ENCODE measurements around the gene ZNF783. TPM values are rescaled to one million over a fixed set of nuclear protein-coding genes. Genes with fewer than 3 reads are reported as not detected.

Gene ZNF783
- total and polyA plus RNA-seq, 9 of the 15 experiments (the other 6 are each of a cell fraction or from before 2014, with no cell fraction given): 0.66 to 11.2 (median 5.4) TPM

DNA sequence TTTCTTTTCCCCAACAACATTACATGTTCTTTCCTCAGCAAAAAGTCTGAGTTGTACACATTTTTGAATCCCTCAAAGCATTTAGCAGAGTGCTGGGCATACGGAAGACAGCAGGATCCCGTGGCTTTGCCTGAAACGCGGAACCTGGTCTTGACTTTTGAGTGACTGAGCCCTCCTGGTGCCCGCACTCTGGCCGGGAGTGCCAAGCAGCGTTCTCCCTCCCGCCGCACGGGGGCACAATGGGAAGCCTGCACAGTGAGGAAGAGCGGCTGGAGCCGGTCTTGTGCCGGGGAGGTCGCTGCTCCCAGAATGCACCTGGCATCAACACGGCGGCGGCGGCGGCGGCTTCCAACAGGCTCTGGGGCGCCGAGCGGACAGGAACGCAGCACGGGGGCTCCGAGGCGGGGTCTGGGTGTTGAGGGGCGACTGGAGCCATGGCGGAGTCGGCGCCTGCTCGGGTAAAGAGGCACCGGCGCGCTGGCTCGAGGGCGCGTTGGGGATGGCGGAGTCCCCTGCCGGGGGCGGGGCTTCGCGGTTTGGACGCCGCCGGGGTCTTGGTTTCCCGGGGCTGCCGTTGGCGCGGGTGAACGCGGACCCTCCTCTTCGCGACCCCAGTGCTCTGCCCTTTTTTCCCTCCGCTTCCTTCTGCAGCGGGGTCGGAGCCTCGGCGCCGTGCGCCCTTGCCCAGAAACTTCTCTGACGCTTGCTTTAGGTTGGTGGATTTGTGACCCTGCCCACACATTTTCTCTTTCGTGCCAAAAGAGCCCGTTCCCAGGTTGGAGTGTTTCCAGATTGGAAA is 22.5 kb upstream of the ZNF783 start, which contains the start of gene ZNF212 (continued):
- TF ChIP-seq, protein P1, sequence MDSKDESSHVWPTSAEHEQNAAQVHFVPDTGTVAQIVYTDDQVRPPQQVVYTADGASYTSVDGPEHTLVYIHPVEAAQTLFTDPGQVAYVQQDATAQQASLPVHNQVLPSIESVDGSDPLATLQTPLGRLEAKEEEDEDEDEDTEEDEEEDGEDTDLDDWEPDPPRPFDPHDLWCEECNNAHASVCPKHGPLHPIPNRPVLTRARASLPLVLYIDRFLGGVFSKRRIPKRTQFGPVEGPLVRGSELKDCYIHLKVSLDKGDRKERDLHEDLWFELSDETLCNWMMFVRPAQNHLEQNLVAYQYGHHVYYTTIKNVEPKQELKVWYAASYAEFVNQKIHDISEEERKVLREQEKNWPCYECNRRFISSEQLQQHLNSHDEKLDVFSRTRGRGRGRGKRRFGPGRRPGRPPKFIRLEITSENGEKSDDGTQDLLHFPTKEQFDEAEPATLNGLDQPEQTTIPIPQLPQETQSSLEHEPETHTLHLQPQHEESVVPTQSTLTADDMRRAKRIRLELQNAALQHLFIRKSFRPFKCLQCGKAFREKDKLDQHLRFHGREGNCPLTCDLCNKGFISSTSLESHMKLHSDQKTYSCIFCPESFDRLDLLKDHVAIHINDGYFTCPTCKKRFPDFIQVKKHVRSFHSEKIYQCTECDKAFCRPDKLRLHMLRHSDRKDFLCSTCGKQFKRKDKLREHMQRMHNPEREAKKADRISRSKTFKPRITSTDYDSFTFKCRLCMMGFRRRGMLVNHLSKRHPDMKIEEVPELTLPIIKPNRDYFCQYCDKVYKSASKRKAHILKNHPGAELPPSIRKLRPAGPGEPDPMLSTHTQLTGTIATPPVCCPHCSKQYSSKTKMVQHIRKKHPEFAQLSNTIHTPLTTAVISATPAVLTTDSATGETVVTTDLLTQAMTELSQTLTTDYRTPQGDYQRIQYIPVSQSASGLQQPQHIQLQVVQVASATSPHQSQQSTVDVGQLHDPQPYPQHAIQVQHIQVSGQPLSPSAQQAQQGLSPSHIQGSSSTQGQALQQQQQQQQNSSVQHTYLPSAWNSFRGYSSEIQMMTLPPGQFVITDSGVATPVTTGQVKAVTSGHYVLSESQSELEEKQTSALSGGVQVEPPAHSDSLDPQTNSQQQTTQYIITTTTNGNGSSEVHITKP (IDR thresholded peaks at IDR 0.05; ENCODE audit: partially characterized antibody): peak; percentile 42
- TF ChIP-seq TAF9B (IDR thresholded peaks at IDR 0.05; ENCODE audit: partially characterized antibody): peak; percentile 59
- TF ChIP-seq, protein P2, sequence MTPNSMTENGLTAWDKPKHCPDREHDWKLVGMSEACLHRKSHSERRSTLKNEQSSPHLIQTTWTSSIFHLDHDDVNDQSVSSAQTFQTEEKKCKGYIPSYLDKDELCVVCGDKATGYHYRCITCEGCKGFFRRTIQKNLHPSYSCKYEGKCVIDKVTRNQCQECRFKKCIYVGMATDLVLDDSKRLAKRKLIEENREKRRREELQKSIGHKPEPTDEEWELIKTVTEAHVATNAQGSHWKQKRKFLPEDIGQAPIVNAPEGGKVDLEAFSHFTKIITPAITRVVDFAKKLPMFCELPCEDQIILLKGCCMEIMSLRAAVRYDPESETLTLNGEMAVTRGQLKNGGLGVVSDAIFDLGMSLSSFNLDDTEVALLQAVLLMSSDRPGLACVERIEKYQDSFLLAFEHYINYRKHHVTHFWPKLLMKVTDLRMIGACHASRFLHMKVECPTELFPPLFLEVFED (CRISPR knock-in tag; conservative IDR thresholded peaks at IDR 0.05): 0 out of 2 replicates have a peak, but pooled peaks have one; percentile 44
- TF ChIP-seq, protein P3, sequence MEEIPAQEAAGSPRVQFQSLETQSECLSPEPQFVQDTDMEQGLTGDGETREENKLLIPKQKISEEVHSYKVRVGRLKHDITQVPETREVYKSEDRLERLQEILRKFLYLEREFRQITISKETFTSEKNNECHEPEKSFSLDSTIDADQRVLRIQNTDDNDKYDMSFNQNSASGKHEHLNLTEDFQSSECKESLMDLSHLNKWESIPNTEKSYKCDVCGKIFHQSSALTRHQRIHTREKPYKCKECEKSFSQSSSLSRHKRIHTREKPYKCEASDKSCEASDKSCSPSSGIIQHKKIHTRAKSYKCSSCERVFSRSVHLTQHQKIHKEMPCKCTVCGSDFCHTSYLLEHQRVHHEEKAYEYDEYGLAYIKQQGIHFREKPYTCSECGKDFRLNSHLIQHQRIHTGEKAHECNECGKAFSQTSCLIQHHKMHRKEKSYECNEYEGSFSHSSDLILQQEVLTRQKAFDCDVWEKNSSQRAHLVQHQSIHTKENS (CRISPR knock-in tag; IDR thresholded peaks at IDR 0.05): no peak
- TF ChIP-seq ZNF551 (CRISPR knock-in tag; IDR thresholded peaks at IDR 0.05): no peak
- TF ChIP-seq NCOA6 (IDR thresholded peaks at IDR 0.05): no peak
- peak; percentile 82 for TF ChIP-seq U2AF1 (optimal IDR thresholded peaks at IDR 0.05; ENCODE audit: low read depth, low read length)
- TF ChIP-seq, protein P4, sequence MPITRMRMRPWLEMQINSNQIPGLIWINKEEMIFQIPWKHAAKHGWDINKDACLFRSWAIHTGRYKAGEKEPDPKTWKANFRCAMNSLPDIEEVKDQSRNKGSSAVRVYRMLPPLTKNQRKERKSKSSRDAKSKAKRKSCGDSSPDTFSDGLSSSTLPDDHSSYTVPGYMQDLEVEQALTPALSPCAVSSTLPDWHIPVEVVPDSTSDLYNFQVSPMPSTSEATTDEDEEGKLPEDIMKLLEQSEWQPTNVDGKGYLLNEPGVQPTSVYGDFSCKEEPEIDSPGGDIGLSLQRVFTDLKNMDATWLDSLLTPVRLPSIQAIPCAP (CRISPR knock-in tag; IDR thresholded peaks at IDR 0.05; ENCODE audit: borderline replicate concordance): no peak
- TF ChIP-seq, protein P5, sequence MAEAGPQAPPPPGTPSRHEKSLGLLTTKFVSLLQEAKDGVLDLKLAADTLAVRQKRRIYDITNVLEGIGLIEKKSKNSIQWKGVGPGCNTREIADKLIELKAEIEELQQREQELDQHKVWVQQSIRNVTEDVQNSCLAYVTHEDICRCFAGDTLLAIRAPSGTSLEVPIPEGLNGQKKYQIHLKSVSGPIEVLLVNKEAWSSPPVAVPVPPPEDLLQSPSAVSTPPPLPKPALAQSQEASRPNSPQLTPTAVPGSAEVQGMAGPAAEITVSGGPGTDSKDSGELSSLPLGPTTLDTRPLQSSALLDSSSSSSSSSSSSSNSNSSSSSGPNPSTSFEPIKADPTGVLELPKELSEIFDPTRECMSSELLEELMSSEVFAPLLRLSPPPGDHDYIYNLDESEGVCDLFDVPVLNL (CRISPR knock-in tag; IDR thresholded peaks at IDR 0.05; ENCODE audit: low read depth): no peak
- TF ChIP-seq, protein P6, sequence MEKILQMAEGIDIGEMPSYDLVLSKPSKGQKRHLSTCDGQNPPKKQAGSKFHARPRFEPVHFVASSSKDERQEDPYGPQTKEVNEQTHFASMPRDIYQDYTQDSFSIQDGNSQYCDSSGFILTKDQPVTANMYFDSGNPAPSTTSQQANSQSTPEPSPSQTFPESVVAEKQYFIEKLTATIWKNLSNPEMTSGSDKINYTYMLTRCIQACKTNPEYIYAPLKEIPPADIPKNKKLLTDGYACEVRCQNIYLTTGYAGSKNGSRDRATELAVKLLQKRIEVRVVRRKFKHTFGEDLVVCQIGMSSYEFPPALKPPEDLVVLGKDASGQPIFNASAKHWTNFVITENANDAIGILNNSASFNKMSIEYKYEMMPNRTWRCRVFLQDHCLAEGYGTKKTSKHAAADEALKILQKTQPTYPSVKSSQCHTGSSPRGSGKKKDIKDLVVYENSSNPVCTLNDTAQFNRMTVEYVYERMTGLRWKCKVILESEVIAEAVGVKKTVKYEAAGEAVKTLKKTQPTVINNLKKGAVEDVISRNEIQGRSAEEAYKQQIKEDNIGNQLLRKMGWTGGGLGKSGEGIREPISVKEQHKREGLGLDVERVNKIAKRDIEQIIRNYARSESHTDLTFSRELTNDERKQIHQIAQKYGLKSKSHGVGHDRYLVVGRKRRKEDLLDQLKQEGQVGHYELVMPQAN (IDR thresholded peaks at IDR 0.05; ENCODE audit: borderline replicate concordance): peak; percentile 50; the same call in 1 of the 2 replicates
- peak; percentile 47 to 60 for TF ChIP-seq NRF1 (conservative IDR thresholded peaks at IDR 0.05 in 1 of 2, IDR thresholded peaks at IDR 0.05 in 1 of 2)
- TF ChIP-seq KDM4B (IDR thresholded peaks at IDR 0.05; ENCODE audit: borderline replicate concordance in 2 of 2, low read depth in 1 of 2): peak in 1 of 2 experiments; percentile 66; a peak in 1 of 4 replicates
- peak; percentile 86 for TF ChIP-seq HMGN3 (IDR thresholded peaks at IDR 0.05; ENCODE audit: borderline replicate concordance, extremely low read depth, insufficient read length, low read depth, low read length)
- TF ChIP-seq RAD51 (IDR thresholded peaks at IDR 0.05; ENCODE audit: borderline replicate concordance, low read depth): no peak; the same call in 1 of the 2 replicates
- peak; percentile 83 for TF ChIP-seq SMC3 (conservative IDR thresholded peaks at IDR 0.05; ENCODE audit: insufficient read depth, low read depth, low read length)
